8988T (cell line): Measurements from ENCODE around the gene VASH2.
A peak's percentile ranks its signal among the peaks of the same experiment; 100 is the strongest.
"Not testable (repeated sequence)": the region's sequence is repeated elsewhere in the genome, so short reads cannot be mapped to it uniquely, and the experiment has no call there.

ENCODE experiments used
- DNase-seq: peaks from one replicate; pipeline ENCODE4 v3.0.0; 2011

VASH2 gene

GRCh38 chr1:212982430-212983152 lies 32.2 kb downstream of the VASH2 start:
- DNase-seq: no peak

DNA sequence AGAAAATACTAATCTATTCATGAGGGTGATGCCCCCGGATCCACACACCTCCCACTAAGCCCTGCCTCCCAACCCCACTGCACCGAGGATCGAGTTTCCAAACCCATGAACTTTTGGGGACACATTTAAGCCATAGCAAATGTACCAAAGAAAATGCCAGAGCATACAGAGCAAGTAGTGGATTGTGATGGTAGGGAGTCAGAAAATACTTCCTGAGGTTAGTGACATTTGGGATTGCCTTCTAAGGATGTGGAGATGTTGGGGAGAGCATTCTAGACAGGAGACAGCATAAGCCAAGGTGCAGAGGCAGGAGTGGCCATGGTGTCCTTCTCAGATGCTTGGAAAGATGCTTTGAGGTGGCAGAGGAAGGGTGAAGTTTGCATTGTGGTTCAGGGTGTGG lies 33.1 kb downstream of the VASH2 start:
- no peak for DNase-seq

DNA sequence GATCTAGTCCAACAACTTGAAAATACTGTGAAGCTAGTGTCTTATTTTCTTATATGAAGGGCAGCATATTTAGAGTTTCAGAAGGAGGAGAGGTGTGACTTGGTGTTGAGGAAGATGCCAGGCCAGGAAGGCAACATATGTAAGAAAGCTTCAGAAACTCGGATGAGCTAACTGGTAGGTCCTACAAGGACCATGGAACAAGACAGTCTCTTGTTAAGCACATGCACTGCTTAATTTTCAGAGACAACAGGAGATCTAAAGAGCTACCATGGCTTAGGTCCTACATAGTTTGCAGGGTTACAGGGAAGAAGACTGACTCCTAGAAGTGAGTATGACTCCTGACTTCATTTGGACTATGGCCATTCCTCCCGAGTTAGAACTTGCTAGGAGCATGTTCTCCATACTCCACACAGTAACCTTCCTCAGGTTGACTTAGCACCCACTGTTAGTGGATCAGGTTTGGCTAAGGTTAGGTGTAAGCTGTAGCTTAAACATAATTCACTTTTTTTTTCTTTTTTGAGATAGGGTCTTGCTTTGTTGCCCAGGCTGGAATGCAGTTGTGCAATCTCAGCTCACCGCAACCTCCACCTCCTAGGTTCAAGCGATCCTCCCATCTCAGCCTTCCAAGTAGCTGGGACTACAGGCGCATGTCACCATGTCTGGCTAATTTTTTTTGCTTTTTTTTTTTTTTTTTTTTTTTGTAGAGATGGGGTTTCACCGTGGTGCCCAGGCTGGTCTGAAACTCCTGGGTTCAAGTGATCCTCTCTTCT lies 34.4 kb downstream of the VASH2 start:
- DNase-seq: no peak

GRCh38 chr1:212986551-212986950 lies 36.2 kb downstream of the VASH2 start:
- no peak for DNase-seq

GRCh38 chr1:212987702-212988322 lies 37.5 kb downstream of the VASH2 start:
- DNase-seq: no peak

DNA sequence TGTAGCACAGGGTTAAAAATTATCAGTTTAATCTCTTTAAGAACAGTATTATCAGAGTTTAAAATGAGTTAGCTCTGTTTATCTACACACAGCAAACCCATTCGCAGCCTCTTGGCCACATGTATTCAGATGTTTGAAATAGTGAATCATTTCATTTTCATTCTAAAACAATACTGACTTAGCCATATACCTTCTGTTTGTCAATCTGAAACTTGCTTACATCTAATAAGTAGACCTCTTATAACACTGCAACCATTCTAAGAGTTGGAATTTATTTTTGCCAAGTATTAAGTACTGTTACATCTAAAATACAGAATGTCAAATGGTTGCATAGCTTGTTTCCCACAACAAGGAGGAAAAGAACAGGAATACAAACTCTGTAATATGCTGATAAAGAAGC lies 39.9 kb downstream of the VASH2 start:
- no peak for DNase-seq

- DNase-seq: not testable (repeated sequence)
Observed at GRCh38 chr1:212993960-212994359, 43.6 kb downstream of the VASH2 start.

DNA sequence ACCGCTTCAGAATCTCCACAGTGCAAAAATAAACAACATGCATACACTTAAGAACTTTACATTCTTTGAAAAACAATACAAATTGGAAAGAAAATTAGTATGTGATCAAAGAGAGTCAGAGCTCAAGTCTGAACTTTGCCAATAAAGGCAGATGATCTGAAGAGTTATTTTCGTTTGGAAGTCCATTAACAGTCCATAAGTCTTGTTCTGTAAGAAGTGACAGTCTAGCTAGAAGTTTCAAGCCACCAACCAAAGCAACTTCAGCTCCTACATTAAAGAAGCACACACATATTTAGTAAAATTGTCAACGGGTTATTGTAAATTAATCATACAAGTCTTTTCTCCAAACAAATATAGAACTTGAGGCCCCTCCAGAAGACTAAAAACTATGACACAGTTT lies 44.6 kb downstream of the VASH2 start:
- no peak for DNase-seq

GRCh38 chr1:213003256-213003655 lies 52.9 kb downstream of the VASH2 start:
- no peak for DNase-seq

- no peak for DNase-seq
Observed at GRCh38 chr1:213008564-213008963, 58.2 kb downstream of the VASH2 start.

DNA sequence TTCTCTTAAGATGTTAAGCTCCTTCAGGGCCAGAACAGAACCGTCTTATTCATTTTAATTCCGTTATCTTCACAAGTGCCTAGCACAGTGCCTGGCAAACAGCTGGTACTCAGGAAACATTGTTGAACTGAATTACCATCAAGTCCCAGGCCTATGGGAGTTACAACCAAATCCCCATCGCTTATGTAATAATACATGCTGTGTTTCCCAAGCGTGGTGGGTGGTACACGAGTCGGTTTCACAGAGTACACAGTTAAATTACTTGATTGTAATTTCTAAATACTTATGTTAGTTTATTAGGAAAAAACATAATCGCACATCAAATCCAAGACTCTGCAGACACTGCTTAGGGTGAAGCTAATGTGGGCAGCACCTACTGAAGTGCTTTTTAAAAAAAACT lies 64.3 kb downstream of the VASH2 start:
- no peak for DNase-seq

DNA sequence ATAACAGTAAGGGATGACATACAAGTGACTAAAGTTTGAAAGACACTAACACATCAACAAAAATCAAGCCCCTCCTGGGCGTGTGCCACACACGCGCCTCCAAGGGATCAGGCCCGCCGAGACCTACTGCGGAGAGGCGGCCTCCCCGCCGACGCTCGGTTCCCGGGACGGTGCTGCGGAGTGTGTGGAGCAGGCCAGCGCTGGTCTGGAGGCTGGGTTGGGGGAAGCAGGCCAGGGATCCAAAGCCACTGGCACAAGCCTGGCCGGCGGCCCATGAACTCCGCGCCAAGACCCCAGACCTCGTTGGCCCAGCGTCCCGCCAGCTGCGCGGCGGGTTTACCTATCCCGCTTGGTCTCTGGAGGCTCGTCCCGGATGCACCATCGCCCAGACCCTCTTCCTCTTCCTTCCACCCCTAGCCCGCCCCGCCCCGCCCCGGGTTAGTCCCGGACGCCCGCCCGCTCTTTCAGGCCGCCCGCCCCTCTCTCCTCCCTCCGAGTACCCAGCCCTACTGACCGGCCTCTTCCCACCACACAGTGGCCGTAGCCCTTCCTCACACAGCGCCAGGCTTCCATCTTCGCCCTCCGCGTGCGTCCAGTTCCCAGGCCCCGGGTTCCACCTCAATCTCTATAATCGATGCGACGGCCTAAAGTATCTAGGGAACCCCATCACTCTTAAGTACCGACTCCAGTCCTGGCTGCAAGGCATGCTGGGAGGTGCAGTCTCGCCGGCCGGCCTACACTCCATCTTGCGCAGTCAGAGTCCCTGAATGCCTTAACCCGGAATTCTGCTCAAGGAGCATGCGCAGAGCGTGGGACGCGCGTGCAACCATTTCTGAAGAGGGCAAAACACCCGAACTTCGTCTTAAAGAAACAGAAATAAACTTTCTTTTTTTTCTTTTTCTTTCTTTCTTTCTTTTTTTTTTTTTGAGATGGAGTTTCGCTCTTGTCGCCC lies 65.0 kb downstream of the VASH2 start, which contains the start of gene ANGEL2:
Gene ANGEL2, minus strand, starts transcription at position 769 of the 952 bp plus-strand sequence. Its CDS starts 196 bp downstream, at position 573.
- DNase-seq: peak; percentile 49

GRCh38 chr1:213017447-213018273 lies 67.3 kb downstream of the VASH2 start:
- DNase-seq: no peak

DNA sequence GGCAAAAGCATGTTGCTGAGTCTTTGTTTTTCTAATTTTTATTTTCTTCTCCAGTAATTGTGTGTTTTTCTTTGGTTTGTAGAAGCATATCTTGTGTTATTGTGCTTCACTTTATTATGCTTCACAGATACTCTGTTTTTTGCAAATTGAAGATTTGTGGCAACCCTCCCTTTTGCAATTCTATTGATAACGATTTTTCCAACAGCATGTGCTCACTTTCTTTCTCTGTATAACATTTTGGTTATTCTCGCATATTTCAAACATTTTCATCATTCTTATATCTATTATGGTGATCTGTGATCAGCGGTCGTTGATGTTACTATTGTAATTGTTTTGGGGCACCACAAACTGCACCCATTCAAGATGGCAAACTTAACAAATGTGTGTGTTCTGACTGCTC lies 69.1 kb downstream of the VASH2 start:
- DNase-seq: no peak

GRCh38 chr1:213020016-213020415 lies 69.7 kb downstream of the VASH2 start:
- no peak for DNase-seq

DNA sequence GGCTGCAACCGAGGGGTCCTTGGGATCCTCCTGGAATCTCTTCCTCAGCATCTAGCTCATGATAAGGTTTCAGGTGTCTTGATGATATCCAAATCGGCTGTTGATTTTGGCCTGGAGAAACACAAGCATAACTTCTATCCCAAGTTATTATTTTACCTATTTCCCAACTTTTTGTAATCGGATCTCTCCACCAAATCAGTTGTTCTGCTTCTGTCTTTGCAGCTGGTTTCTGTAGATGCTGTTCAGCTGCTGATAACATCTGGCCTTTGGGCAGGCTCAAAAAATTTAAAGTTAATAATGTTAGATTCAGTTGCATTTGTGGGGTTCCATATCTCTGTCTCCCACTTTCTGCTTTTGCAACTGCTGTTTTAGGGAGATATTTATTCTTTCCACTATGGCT lies 76.7 kb downstream of the VASH2 start:
- DNase-seq: not testable (repeated sequence)

- no peak for DNase-seq
Observed at GRCh38 chr1:213032651-213033050, 82.3 kb downstream of the VASH2 start.

GRCh38 chr1:213034713-213035112 lies 84.4 kb downstream of the VASH2 start:
- no peak for DNase-seq

DNA sequence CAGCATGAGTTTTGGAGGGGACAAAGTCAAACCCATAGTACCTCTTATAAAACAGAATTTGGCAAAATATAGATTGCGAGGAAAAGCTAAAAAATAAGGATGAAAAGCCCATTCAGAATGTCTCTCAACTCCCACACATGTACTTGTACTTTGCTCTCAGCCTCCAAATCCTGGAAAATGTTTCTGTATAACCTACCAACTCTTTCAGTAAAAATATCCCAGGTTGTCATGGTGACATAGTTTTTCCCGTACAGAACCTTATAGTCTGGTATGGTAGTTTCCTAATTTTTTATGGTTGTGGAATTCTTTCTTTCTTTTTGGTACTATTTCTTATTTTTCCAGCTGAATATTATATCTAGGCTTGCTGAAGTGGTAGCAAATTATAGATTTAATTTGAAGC lies 85.2 kb downstream of the VASH2 start:
- no peak for DNase-seq
